Esophagus muscularis mucosa (tissue), 4 donors: ENCODE measurements around the gene KIAA1210. TPM values are rescaled to one million over a fixed set of nuclear protein-coding genes. Genes with fewer than 3 reads are reported as not detected.

ENCODE experiments used
- DNase-seq: peaks from one replicate; pipeline ENCODE4 v3.0.0-alpha.2; 2017; ENCODE audit errors: extremely low spot score
- H3K27ac ChIP-seq, 4 donors: fragments of 200-600 bp; sonication (generic); replicated peaks in 1 of 4; 1 replicate in 3 of 4; 2 replicates in 1 of 4; pipeline ENCODE4 v1.5.1; 2016 to 2019; ENCODE audit warnings: mild to moderate bottlenecking in 1 of 4
- H3K27me3 ChIP-seq, 4 donors: fragments of 200-600 bp; sonication (generic); one replicate each; pipeline versions ENCODE4 v1.5.1 to v1.6.0; 2016 to 2019
- H3K36me3 ChIP-seq, 4 donors: fragments of 200-600 bp; sonication (generic); one replicate each; pipeline ENCODE4 v1.5.1; 2016 to 2019
- H3K4me1 ChIP-seq, 4 donors: fragments of 200-600 bp; sonication (generic); one replicate each; pipeline ENCODE4 v1.5.1; 2016 to 2019
- H3K4me3 ChIP-seq, 4 donors: fragments of 200-600 bp; sonication (generic); 1 replicate in 2 of 4; 2 replicates in 2 of 4; pipeline ENCODE4 v1.5.1; 2016 to 2019; ENCODE audit warnings: mild to moderate bottlenecking in 4 of 4, moderate library complexity in 1 of 4
- H3K9me3 ChIP-seq, 4 donors: fragments of 200-600 bp; sonication (generic); 1 replicate in 3 of 4; 2 replicates in 1 of 4; pipeline ENCODE4 v1.5.1; 2016 to 2019
- EP300 ChIP-seq: sonication (generic); formaldehyde crosslinking; IDR thresholded peaks from one replicate; pipeline ENCODE4 v1.6.1; 2017; ENCODE audit warnings: antibody characterized with exemption
- POLR2A ChIP-seq: fragments of 450-650 bp; IDR thresholded peaks from one replicate; pipeline ENCODE4 v1.6.1; 2017; ENCODE audit warnings: antibody characterized with exemption, moderate library complexity, mild to moderate bottlenecking, low read depth
- POLR2AphosphoS5 ChIP-seq, 2 donors: sonication (generic); formaldehyde crosslinking; IDR thresholded peaks; one replicate each; pipeline ENCODE4 v1.6.1; 2017; ENCODE audit warnings: antibody characterized with exemption in 2 of 2
- WGBS: methylation state at CpG from one replicate; pipeline ENCODE4 v1.1.5; 2018; 5-methylcytosine and 5-hydroxymethylcytosine counted together
- intact Hi-C: fragments of 100-400 bp; cut with DNase I; formaldehyde crosslinking; loops from one replicate; pipeline ENCODE4 v1.15.1; 2023
- total RNA-seq, 4 donors: library from RNA; depleted of rRNA; stranded (reverse); fragments of >200 nt; gene quantifications; one replicate each; pipeline versions ENCODE4 v1.1.0 to v1.2.1, GENCODE V29; 2016
- TF ChIP-seq, protein P1 (sequence below), 3 experiments: fragments of 200-600 bp in 2 of 3; fragments of 450-650 bp in 1 of 3; sonication (generic) in 2 of 3; IDR thresholded peaks; one replicate each; pipeline ENCODE4 v1.5.1; 2017 to 2019; ENCODE audit warnings: antibody characterized with exemption in 3 of 3, mild to moderate bottlenecking in 2 of 3, moderate library complexity in 1 of 3

Gene KIAA1210
- total RNA-seq, 4 donors from 2014 or later: not detected

DNA sequence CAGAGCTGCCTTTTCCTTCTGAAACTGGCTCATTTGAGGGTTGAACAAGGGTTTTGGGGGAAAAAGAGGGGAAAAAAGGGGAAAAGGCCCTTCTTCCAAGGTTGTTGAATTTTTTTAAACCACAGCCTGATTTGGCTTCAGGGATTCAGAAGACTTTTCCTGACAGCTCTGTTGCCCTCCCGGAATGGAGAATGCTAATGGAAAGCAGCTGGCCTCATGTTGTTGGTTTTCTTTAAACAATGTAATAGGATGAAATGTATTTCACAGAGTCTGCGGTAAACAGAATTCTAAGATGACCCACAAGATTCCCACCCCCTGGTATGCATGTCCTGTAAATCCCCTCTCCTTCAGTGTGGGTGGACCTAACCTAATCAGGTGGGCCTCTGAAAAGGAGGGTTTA, 3.3 kb upstream of the KIAA1210 start:
- Histone ChIP-seq H3K4me1 (no peaks in the 10 kb centered on the region), H3K27me3 (no peaks in the 10 kb centered on the region), H3K36me3 (no peaks in the 10 kb centered on the region), H3K27ac (no peak overlapping the region), H3K4me3 (no peak overlapping the region), H3K9me3 (no peaks in the 10 kb centered on the region)
- intact Hi-C loops: no loop called here
- no peak for TF ChIP-seq POLR2AphosphoS5 (IDR thresholded peaks at IDR 0.05)
- TF ChIP-seq, protein P1, sequence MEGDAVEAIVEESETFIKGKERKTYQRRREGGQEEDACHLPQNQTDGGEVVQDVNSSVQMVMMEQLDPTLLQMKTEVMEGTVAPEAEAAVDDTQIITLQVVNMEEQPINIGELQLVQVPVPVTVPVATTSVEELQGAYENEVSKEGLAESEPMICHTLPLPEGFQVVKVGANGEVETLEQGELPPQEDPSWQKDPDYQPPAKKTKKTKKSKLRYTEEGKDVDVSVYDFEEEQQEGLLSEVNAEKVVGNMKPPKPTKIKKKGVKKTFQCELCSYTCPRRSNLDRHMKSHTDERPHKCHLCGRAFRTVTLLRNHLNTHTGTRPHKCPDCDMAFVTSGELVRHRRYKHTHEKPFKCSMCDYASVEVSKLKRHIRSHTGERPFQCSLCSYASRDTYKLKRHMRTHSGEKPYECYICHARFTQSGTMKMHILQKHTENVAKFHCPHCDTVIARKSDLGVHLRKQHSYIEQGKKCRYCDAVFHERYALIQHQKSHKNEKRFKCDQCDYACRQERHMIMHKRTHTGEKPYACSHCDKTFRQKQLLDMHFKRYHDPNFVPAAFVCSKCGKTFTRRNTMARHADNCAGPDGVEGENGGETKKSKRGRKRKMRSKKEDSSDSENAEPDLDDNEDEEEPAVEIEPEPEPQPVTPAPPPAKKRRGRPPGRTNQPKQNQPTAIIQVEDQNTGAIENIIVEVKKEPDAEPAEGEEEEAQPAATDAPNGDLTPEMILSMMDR (IDR thresholded peaks at IDR 0.05): no peak
- DNase-seq: no peak
- 84% methylated on average over 2 of the region's 2 CpGs for WGBS

DNA sequence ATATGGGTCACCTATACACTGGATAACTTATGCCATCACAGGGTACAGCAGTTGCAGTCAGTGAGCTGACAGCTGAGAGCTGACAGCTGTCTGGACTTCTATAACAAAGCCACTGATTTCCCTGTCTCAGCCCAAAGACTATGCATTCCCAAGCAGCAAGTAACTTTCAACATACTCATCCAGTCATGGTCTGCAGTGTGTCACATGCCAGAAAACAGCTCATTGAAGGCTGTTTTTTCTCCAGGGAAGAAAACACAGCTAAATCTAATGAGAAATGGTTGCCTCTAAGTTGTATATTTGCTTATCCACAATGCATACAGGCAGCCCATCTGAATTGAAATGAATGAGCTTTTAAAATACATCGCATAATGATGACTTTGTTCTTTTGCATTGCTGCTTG, 6.3 kb downstream of the KIAA1210 start:
- no peak for DNase-seq
- intact Hi-C loops: no loop called here
- Histone ChIP-seq H3K36me3 (no peaks in the 10 kb centered on the region), H3K27me3 (no peaks in the 10 kb centered on the region), H3K4me1 (no peaks in the 10 kb centered on the region), H3K4me3 (no peak overlapping the region), H3K27ac (no peak overlapping the region), H3K9me3 (no peaks in the 10 kb centered on the region)
- 81% methylated on average over 1 of the region's 1 CpG for WGBS
- TF ChIP-seq, protein P1 (IDR thresholded peaks at IDR 0.05): no peak
- TF ChIP-seq POLR2A (no peak), EP300 (no peak), POLR2AphosphoS5 (IDR thresholded peaks at IDR 0.05) (no peak)

DNA sequence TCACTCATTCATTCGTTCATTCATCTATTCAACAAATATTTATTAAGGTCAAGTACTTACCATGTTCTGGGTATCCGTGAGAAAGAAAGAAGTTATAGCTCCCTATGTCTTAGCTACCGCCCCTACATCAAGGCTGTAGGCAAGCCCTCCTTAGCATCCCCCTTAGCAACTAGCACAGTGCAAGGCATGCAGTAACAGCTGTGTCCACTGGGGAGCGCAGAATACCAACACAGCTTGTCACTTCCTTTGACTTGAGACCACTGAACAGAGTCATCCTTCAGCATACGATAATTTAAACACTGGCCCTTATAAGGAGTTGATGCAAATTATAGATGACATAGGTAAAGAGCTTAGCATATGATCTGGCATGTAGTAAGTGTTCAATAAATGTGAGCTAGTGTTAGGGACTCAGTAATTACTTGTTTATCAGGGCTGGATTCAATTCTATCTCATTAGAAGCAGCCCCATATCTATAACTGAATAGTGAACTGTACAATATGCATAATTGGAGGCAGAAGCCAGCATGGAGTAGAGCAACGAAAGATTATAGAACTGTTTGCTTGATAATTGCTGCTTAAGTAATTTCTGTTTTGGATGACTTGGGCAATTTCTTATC, 8.7 kb downstream of the KIAA1210 start:
- H3K27me3 ChIP-seq: no peaks in the 10 kb centered on the region
- intact Hi-C loops: loop anchor here (5.0 kb wide), 1 partner anchor 148 kb away; no protein-coding TSS in a partner anchor
- no peaks in the 10 kb centered on the region for H3K4me1 ChIP-seq
- no peaks in the 10 kb centered on the region for H3K36me3 ChIP-seq
- 24% methylated on average over 6 of the region's 6 CpGs for WGBS
- no peak for DNase-seq
- H3K4me3 ChIP-seq: no peak overlapping the region
- no peak overlapping the region for H3K27ac ChIP-seq
- TF ChIP-seq EP300: no peak
- TF ChIP-seq, protein P1 (IDR thresholded peaks at IDR 0.05): peak; percentile 52 to 72 (median 56)
- TF ChIP-seq POLR2A: no peak
- TF ChIP-seq POLR2AphosphoS5 (IDR thresholded peaks at IDR 0.05): no peak
- no peaks in the 10 kb centered on the region for H3K9me3 ChIP-seq

DNA sequence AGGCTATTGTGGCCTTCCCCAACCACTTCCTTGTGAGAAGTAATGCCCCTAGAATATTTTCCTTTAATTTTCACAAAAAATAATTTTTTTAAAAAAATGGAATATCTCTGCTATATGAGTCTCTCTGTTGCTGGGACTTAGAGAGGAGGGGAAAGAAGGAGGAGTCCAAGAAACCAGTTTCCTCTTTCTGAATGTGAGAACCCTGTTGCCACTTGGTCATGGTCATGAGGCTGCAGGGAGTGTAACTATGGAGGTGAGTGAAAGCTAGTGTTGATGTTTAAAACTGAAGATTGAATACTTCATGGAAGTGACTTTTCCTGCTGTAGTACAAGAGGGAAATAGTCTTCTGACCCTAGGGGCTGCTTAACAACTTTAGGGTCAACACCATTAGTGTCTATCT, 20.4 kb downstream of the KIAA1210 start:
- TF ChIP-seq POLR2A (no peak), POLR2AphosphoS5 (IDR thresholded peaks at IDR 0.05) (no peak), EP300 (no peak)
- TF ChIP-seq, protein P1 (IDR thresholded peaks at IDR 0.05): no peak
- H3K4me3 ChIP-seq: no peak overlapping the region

DNA sequence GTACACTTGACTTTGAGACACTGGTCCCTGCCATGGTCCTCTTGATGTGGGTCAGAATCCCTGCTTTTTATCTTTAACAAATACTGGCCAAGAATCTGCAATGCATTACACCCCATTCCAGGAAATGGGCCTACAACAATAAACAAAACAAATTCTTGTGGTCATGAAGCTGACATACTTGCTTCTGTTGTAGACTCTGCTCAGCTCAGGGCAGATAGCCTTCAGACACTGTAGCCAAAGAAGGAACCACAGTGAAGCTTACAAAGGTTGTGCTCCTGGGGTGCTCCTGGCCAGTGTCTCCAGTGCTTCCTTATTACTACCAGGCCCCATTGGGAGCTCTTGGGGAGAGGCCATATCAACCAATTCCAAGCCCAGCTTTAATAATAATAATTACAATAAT, 21.8 kb downstream of the KIAA1210 start:
- TF ChIP-seq EP300 (no peak), POLR2AphosphoS5 (IDR thresholded peaks at IDR 0.05) (no peak), POLR2A (no peak)
- TF ChIP-seq, protein P1 (IDR thresholded peaks at IDR 0.05): no peak
- Histone ChIP-seq H3K36me3 (no peaks in the 10 kb centered on the region), H3K4me3 (no peak overlapping the region), H3K9me3 (no peaks in the 10 kb centered on the region), H3K27ac (no peak overlapping the region), H3K27me3 (no peaks in the 10 kb centered on the region), H3K4me1 (no peaks in the 10 kb centered on the region)
- intact Hi-C loops: no loop called here
- DNase-seq: no peak

More for the DNA sequence above, 20.4 kb downstream of the KIAA1210 start:
- Histone ChIP-seq H3K9me3 (no peaks in the 10 kb centered on the region), H3K4me1 (no peaks in the 10 kb centered on the region), H3K36me3 (no peaks in the 10 kb centered on the region), H3K27me3 (no peaks in the 10 kb centered on the region), H3K27ac (no peak overlapping the region)
- DNase-seq: no peak
- intact Hi-C loops: no loop called here
